GM21423 (cell line): ENCODE results near the gene KCNAB1.

Experiments
- ATAC-seq: cut with Tn5 transposase; IDR thresholded peaks from one replicate; pipeline ENCODE4 v1.9.1; 2021; ENCODE audit warnings: mild to moderate bottlenecking, moderate library complexity; ENCODE audit not compliant: unreplicated experiment

The KCNAB1 gene

GRCh38 chr3:156433138-156433537 lies 312.8 kb downstream of the KCNAB1 start:
- no peak for ATAC-seq

- no peak for ATAC-seq
These were observed 313.5 kb downstream of the KCNAB1 start for GRCh38 chr3:156433910-156434309.

- no peak for ATAC-seq
These were observed 314.5 kb downstream of the KCNAB1 start for GRCh38 chr3:156434921-156435320.

- no peak for ATAC-seq
These were observed 322.7 kb downstream of the KCNAB1 start for GRCh38 chr3:156443079-156443478.

- no peak for ATAC-seq
These were observed 325.0 kb downstream of the KCNAB1 start for GRCh38 chr3:156445117-156446090.

- peak; percentile 65 for ATAC-seq
These were observed 327.9 kb downstream of the KCNAB1 start for GRCh38 chr3:156448300-156448699.

- ATAC-seq, result no peak
These were observed 329.6 kb downstream of the KCNAB1 start for GRCh38 chr3:156449710-156450574.

GRCh38 chr3:156455839-156456238 lies 335.5 kb downstream of the KCNAB1 start:
- ATAC-seq, result no peak

- no peak for ATAC-seq
These were observed 336.4 kb downstream of the KCNAB1 start for GRCh38 chr3:156456771-156457224.

GRCh38 chr3:156459434-156459833 lies 339.1 kb downstream of the KCNAB1 start:
- ATAC-seq, result no peak

- ATAC-seq, result peak; percentile 77
These were observed 339.8 kb downstream of the KCNAB1 start for GRCh38 chr3:156460206-156460611.

- no peak for ATAC-seq
These were observed 341.5 kb downstream of the KCNAB1 start for GRCh38 chr3:156461889-156462288.

- ATAC-seq, result no peak
These were observed 342.7 kb downstream of the KCNAB1 start for GRCh38 chr3:156463123-156463522.

GRCh38 chr3:156465194-156465593 lies 344.8 kb downstream of the KCNAB1 start:
- no peak for ATAC-seq

GRCh38 chr3:156469456-156469855 lies 349.1 kb downstream of the KCNAB1 start:
- no peak for ATAC-seq

GRCh38 chr3:156471431-156471830 lies 351.1 kb downstream of the KCNAB1 start:
- no peak for ATAC-seq

GRCh38 chr3:156472150-156472549 lies 351.8 kb downstream of the KCNAB1 start:
- ATAC-seq, result no peak

GRCh38 chr3:156472684-156473083 lies 352.3 kb downstream of the KCNAB1 start:
- ATAC-seq, result no peak

- no peak for ATAC-seq
These were observed 353.0 kb downstream of the KCNAB1 start for GRCh38 chr3:156473341-156473740.

- no peak for ATAC-seq
These were observed 354.4 kb downstream of the KCNAB1 start for GRCh38 chr3:156474560-156475389.

- no peak for ATAC-seq
These were observed 356.9 kb downstream of the KCNAB1 start for GRCh38 chr3:156477323-156477722.
